ENCODE measurements around the gene POLG2.

GRCh38 chr17:64428406-64428805 lies 68.4 kb downstream of the POLG2 start:
- TF ChIP-seq CTCF (IDR thresholded peaks at IDR 0.05; ENCODE audit: extremely low read depth in 1 of 2, insufficient read depth in 1 of 2, low read depth in 1 of 2, low read length in 2 of 2) = no peak
- TF ChIP-seq MAX (IDR thresholded peaks at IDR 0.05; ENCODE audit: insufficient read depth, insufficient read length) = no peak
- TF ChIP-seq MYC (IDR thresholded peaks at IDR 0.05; ENCODE audit: low read depth, low read length) = no peak
- no peak for TF ChIP-seq POLR2A (IDR thresholded peaks at IDR 0.05; ENCODE audit: low read depth, low read length)
- TF ChIP-seq POLR2AphosphoS5 (IDR thresholded peaks at IDR 0.05; ENCODE audit: insufficient read depth, low read depth, low read length) = no peak
- TF ChIP-seq EZH2 (IDR thresholded peaks at IDR 0.05; ENCODE audit: borderline replicate concordance, low read depth, low read length, severe bottlenecking) = no peak
- TF ChIP-seq JUN (IDR thresholded peaks at IDR 0.05; ENCODE audit: borderline replicate concordance, insufficient read depth, insufficient read length, low read depth) = no peak
- no peak for TF ChIP-seq FOS (IDR thresholded peaks at IDR 0.05; ENCODE audit: borderline replicate concordance, insufficient read depth, low read length)

All from endothelial cell of umbilical vein (primary cell).